H9 (cell line): ENCODE measurements around the gene CPSF4L. TPM values are rescaled to one million over a fixed set of nuclear protein-coding genes. Genes with fewer than 3 reads are reported as not detected.

Experiments
- DNase-seq: peaks from one replicate; pipeline ENCODE4 v3.0.0-alpha.2; 2017
- H2AFZ ChIP-seq: one replicate; pipeline ENCODE4 v1.6.1; 2013; ENCODE audit warnings: mild to moderate bottlenecking, low read length, control low read depth, moderate library complexity
- H2AK5ac ChIP-seq: 2 replicates; pipeline ENCODE4 v1.6.1; 2013; ENCODE audit warnings: low read length, control low read depth, mixed read lengths; ENCODE audit not compliant: insufficient read length
- H2BK120ac ChIP-seq: one replicate; pipeline ENCODE4 v1.6.1; 2013; ENCODE audit warnings: low read depth, mild to moderate bottlenecking, low read length, control low read depth, inconsistent platforms; ENCODE audit not compliant: poor library complexity, severe bottlenecking
- H2BK12ac ChIP-seq: 2 replicates; pipeline ENCODE4 v1.6.1; 2013; ENCODE audit warnings: low read length, control low read depth, mixed read lengths, low read depth; ENCODE audit not compliant: insufficient read length
- H2BK15ac ChIP-seq: 2 replicates; pipeline ENCODE4 v1.6.1; 2013; ENCODE audit warnings: low read depth, low read length, control low read depth
- H2BK20ac ChIP-seq: one replicate; pipeline ENCODE4 v1.6.1; 2013; ENCODE audit warnings: low read depth, mild to moderate bottlenecking, low read length, control low read depth, inconsistent platforms; ENCODE audit not compliant: poor library complexity, severe bottlenecking
- H2BK5ac ChIP-seq: 2 replicates; pipeline ENCODE4 v1.6.1; 2013; ENCODE audit warnings: low read length, control low read depth, mixed read lengths; ENCODE audit not compliant: insufficient read length
- H3K14ac ChIP-seq: 2 replicates; pipeline ENCODE4 v1.6.1; 2013; ENCODE audit warnings: low read length, control low read depth; ENCODE audit not compliant: insufficient read depth
- H3K18ac ChIP-seq: 2 replicates; pipeline ENCODE4 v1.6.1; 2013; ENCODE audit warnings: low read depth, mild to moderate bottlenecking, mixed read lengths, low read length, control low read depth; ENCODE audit not compliant: insufficient read length
- H3K23ac ChIP-seq: 2 replicates; pipeline ENCODE4 v1.6.1; 2013; ENCODE audit warnings: low read length, control low read depth, mixed read lengths, low read depth; ENCODE audit not compliant: insufficient read length
- H3K23me2 ChIP-seq: 2 replicates; pipeline ENCODE4 v1.6.1; 2013; ENCODE audit warnings: low read depth, mild to moderate bottlenecking, mixed read lengths, low read length, control low read depth; ENCODE audit not compliant: insufficient read length, poor library complexity, severe bottlenecking
- H3K27ac ChIP-seq: 2 replicates; pipeline ENCODE4 v1.5.1; 2013; ENCODE audit warnings: low read length, control low read depth, mixed read lengths, low read depth; ENCODE audit not compliant: insufficient read length
- H3K27me3 ChIP-seq: 2 replicates; pipeline ENCODE4 v1.6.1; 2013; ENCODE audit warnings: low read length, control low read depth, inconsistent platforms; ENCODE audit not compliant: insufficient read depth
- H3K4ac ChIP-seq: 2 replicates; pipeline ENCODE4 v1.6.1; 2013; ENCODE audit warnings: low read depth, mild to moderate bottlenecking, control low read depth, inconsistent platforms, low read length, moderate library complexity
- H3K4me1 ChIP-seq: 2 replicates; pipeline ENCODE4 v1.6.1; 2013; ENCODE audit warnings: low read length, control low read depth, inconsistent platforms; ENCODE audit not compliant: insufficient read depth
- H3K4me2 ChIP-seq: 2 replicates; pipeline ENCODE4 v1.6.1; 2013; ENCODE audit warnings: low read length, control low read depth, mixed read lengths; ENCODE audit not compliant: insufficient read length, insufficient read depth
- H3K56ac ChIP-seq: 2 replicates; pipeline ENCODE4 v1.6.1; 2013; ENCODE audit warnings: low read depth, mild to moderate bottlenecking, mixed read lengths, low read length, control low read depth; ENCODE audit not compliant: insufficient read length
- H3K79me1 ChIP-seq: 2 replicates; pipeline ENCODE4 v1.6.1; 2013; ENCODE audit warnings: low read depth, mild to moderate bottlenecking, moderate library complexity, low read length, control low read depth, inconsistent platforms; ENCODE audit not compliant: insufficient read depth, poor library complexity, severe bottlenecking
- H3K79me2 ChIP-seq: 2 replicates; pipeline ENCODE4 v1.6.1; 2013; ENCODE audit warnings: low read length, control low read depth, inconsistent platforms; ENCODE audit not compliant: insufficient read depth
- H3K9ac ChIP-seq: 2 replicates; pipeline ENCODE4 v1.6.1; 2013; ENCODE audit warnings: low read length, control low read depth, mixed read lengths; ENCODE audit not compliant: insufficient read length; ENCODE audit errors: extremely low read depth
- H3K9me3 ChIP-seq: one replicate; pipeline ENCODE4 v1.6.1; 2013; ENCODE audit warnings: low read depth, low read length, inconsistent platforms; ENCODE audit not compliant: control insufficient read depth
- H3T11ph ChIP-seq: one replicate; pipeline ENCODE4 v1.6.1; 2013; ENCODE audit warnings: mild to moderate bottlenecking, low read length, control low read depth, inconsistent platforms
- H4K20me1 ChIP-seq: one replicate; pipeline ENCODE4 v1.6.1; 2013; ENCODE audit not compliant: control insufficient read depth, insufficient read length, insufficient read depth
- H4K5ac ChIP-seq: 2 replicates; pipeline ENCODE4 v1.6.1; 2013; ENCODE audit warnings: low read depth, mild to moderate bottlenecking, mixed read lengths, low read length, control low read depth; ENCODE audit not compliant: insufficient read length
- H4K8ac ChIP-seq: replicated peaks from 2 replicates; pipeline ENCODE4 v1.6.1; 2013; ENCODE audit warnings: low read length, control low read depth, mixed read lengths, low read depth; ENCODE audit not compliant: insufficient read length
- H4K91ac ChIP-seq: 2 replicates; pipeline ENCODE4 v1.6.1; 2013; ENCODE audit warnings: low read depth, mild to moderate bottlenecking, moderate library complexity, mixed read lengths, low read length, control low read depth; ENCODE audit not compliant: insufficient read length
- H3K27ac Mint-ChIP-seq, 3 experiments: 2 replicates in 2 of 3; 3 replicates in 1 of 3; pipeline ENCODE4 v1.8.0; 2020 to 2021; ENCODE audit warnings: mixed read lengths in 3 of 3, mild to moderate bottlenecking in 1 of 3, moderate library complexity in 1 of 3
- H3K27me3 Mint-ChIP-seq: 2 replicates; pipeline ENCODE4 v1.8.0; 2021; ENCODE audit warnings: low read depth, mild to moderate bottlenecking, moderate library complexity, mixed read lengths
- H3K36me3 Mint-ChIP-seq, 3 experiments: 2 replicates in 2 of 3; 3 replicates in 1 of 3; pipeline ENCODE4 v1.8.0; 2020 to 2021; ENCODE audit warnings: low read depth in 3 of 3, mixed read lengths in 3 of 3; ENCODE audit not compliant: insufficient read depth in 1 of 3
- H3K4me1 Mint-ChIP-seq, 2 experiments: 2 replicates each; pipeline ENCODE4 v1.8.0; 2020; ENCODE audit warnings: mixed read lengths in 2 of 2
- H3K4me3 Mint-ChIP-seq, 2 experiments: 2 replicates in 1 of 2; 3 replicates in 1 of 2; pipeline ENCODE4 v1.8.0; 2020 to 2021; ENCODE audit warnings: mild to moderate bottlenecking in 2 of 2, mixed read lengths in 2 of 2, moderate library complexity in 1 of 2
- H3K9me3 Mint-ChIP-seq, 2 experiments: 2 replicates in 1 of 2; 3 replicates in 1 of 2; pipeline ENCODE4 v1.8.0; 2020; ENCODE audit warnings: mild to moderate bottlenecking in 2 of 2, mixed read lengths in 2 of 2, moderate library complexity in 1 of 2
- CTCF ChIP-seq: fragments of 200-600 bp; sonication (generic); conservative IDR thresholded peaks from 3 replicates; pipeline ENCODE4 v1.8.0; 2021; ENCODE audit warnings: antibody characterized with exemption, mild to moderate bottlenecking
- WGBS: extraction: QIAGEN DNeasy Blood & Tissue Kit; methylation state at CpG from one replicate; pipeline ENCODE4 v1.1.7; 2013; ENCODE audit warnings: missing lambda C conversion rate, low lambda C conversion rate, mixed read lengths; ENCODE audit not compliant: insufficient read length; ENCODE audit errors: extremely low coverage; 5-methylcytosine and 5-hydroxymethylcytosine counted together
- total RNA-seq: library from RNA; stranded (reverse); gene quantifications from 2 replicates; pipeline ENCODE4 v1.2.1, GENCODE V29; 2021

CPSF4L gene
- total RNA-seq, 1 experiment from 2014 or later: not detected

DNA sequence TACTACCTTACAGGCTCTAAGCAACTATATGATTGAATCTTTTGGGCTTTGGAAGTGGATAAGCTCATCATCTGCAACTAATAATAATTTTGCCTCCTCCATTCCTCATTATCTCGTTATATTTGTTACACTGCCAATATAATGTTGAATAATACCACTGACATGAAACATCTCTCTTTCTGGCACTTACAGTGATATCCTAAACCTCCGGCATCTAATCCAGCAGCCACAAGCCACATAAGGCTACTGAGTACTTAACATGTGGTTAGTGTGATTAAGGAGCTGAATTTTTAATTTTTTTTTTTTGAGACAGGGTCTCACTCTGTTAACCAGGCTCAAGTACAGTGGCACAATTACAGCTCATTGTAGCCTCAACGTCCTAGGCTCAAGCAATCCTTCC lies 40.5 kb upstream of the CPSF4L start:
- no peak for TF ChIP-seq CTCF
- no peak overlapping the region for H2BK120ac ChIP-seq
- Mint-ChIP-seq H3K4me1 (peaks cover 38 to 44% of the 10 kb centered on the region in 2 experiments), H3K4me3 (no peak overlapping the region), H3K36me3 (peaks cover 0 to 7% (median 0%) of the 10 kb centered on the region in 3 experiments; a peak in 2 of 7 replicates), H3K27ac (no peak overlapping the region; a peak in 1 of 7 replicates), H3K27me3 (0 out of 2 replicates have a peak, but pooled peaks cover 2% of the 10 kb centered on the region), H3K9me3 (no peaks in the 10 kb centered on the region)
- H3K4ac ChIP-seq: no peak overlapping the region
- H3K18ac ChIP-seq: no peak overlapping the region
- no peak for DNase-seq
- H2BK12ac ChIP-seq: no peak overlapping the region
- H2BK15ac ChIP-seq: no peak overlapping the region
- peaks cover 4% of the 10 kb centered on the region; the same call in 1 of the 2 replicates for H3K4me1 ChIP-seq
- H3K79me2 ChIP-seq: no peaks in the 10 kb centered on the region
- H3K56ac ChIP-seq: no peak overlapping the region
- H4K20me1 ChIP-seq: no peaks in the 10 kb centered on the region
- no peaks in the 10 kb centered on the region for H3K79me1 ChIP-seq
- H3K9ac ChIP-seq: no peak overlapping the region
- no peak overlapping the region for H2BK5ac ChIP-seq
- H3K23me2 ChIP-seq: no peaks in the 10 kb centered on the region
- no peak overlapping the region for H3K27ac ChIP-seq
- H2AFZ ChIP-seq: no peak overlapping the region
- H4K5ac ChIP-seq: no peak overlapping the region
- no peak overlapping the region for H4K91ac ChIP-seq
- H3K27me3 ChIP-seq: no peaks in the 10 kb centered on the region
- no peak overlapping the region for H2BK20ac ChIP-seq
- no peak overlapping the region for H3T11ph ChIP-seq
- H2AK5ac ChIP-seq: no peak overlapping the region
- H3K9me3 ChIP-seq: no peaks in the 10 kb centered on the region
- H3K14ac ChIP-seq: no peak overlapping the region
- WGBS: no CpG with 5 or more reads among the region's 3 CpGs
- H3K4me2 ChIP-seq: no peak overlapping the region
- no peak overlapping the region for H4K8ac ChIP-seq
- no peak overlapping the region for H3K23ac ChIP-seq
